ENCODE results near the gene TMEM225B. TPM values are rescaled to one million over a fixed set of nuclear protein-coding genes. Genes with fewer than 3 reads are reported as not detected.
"Not testable (repeated sequence)": the region's sequence is repeated elsewhere in the genome, so short reads cannot be mapped to it uniquely, and the experiment has no call there.

The TMEM225B gene
- total RNA-seq, 1 donor from 2014 or later = 1.2 TPM

DNA sequence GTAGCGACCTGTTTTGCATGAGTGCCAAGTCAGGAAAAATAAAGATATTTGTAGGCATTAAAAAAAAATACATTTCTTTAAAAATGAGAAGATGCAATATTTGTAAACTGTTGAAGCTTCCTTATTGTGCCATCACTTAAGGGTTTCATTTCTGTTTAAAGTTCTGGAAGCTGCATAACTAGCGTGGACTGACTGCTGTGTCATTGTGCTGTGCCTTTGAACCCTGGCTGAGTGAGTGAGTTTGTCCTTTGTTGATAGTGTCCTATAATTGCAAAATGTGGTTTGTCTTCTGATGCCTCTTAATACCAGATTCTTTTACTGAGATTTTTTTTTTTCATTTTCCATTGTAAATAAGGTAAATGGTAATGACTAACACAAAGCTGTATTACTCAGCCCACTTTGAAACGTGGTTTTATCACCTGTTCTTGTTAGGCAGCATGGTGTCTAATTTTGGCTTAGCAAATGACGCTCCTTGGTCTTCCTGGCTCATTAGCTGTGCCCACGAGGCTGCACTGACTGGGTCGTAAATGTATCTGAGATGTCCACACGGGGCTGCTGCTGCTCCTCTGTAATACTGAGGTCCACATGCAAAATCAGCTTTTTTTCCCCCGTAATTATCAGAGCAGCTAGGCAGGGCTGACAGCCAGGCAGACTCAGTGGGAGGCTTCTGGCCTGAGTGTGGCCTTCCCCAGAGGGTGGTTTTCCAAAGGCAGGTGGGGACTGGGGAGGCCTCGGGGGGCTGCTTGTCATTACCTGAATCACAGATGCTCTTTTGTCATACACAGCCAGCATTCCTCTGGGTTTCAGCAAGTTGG, 33.4 kb downstream of the TMEM225B start:
- no peaks in the 10 kb centered on the region for H3K9me3 ChIP-seq
- TF ChIP-seq, protein P1, sequence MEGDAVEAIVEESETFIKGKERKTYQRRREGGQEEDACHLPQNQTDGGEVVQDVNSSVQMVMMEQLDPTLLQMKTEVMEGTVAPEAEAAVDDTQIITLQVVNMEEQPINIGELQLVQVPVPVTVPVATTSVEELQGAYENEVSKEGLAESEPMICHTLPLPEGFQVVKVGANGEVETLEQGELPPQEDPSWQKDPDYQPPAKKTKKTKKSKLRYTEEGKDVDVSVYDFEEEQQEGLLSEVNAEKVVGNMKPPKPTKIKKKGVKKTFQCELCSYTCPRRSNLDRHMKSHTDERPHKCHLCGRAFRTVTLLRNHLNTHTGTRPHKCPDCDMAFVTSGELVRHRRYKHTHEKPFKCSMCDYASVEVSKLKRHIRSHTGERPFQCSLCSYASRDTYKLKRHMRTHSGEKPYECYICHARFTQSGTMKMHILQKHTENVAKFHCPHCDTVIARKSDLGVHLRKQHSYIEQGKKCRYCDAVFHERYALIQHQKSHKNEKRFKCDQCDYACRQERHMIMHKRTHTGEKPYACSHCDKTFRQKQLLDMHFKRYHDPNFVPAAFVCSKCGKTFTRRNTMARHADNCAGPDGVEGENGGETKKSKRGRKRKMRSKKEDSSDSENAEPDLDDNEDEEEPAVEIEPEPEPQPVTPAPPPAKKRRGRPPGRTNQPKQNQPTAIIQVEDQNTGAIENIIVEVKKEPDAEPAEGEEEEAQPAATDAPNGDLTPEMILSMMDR (IDR thresholded peaks at IDR 0.05) = no peak
- no peak for TF ChIP-seq POLR2A (IDR thresholded peaks at IDR 0.05)
- TF ChIP-seq POLR2AphosphoS5 (IDR thresholded peaks at IDR 0.05; ENCODE audit: insufficient read depth in 1 of 2, low read depth in 1 of 2) = no peak
- no peak overlapping the region for H3K27ac ChIP-seq
- no peak for DNase-seq (ENCODE audit: extremely low spot score in 2 of 2)
- H3K27me3 ChIP-seq = no peaks in the 10 kb centered on the region
- H3K4me3 ChIP-seq = no peak overlapping the region
- H3K4me1 ChIP-seq = no peaks in the 10 kb centered on the region
- H3K36me3 ChIP-seq = peaks cover 0 to 37% of the 10 kb centered on the region in 2 donors
- intact Hi-C loops (cut with DNase I) = no loop called here

DNA sequence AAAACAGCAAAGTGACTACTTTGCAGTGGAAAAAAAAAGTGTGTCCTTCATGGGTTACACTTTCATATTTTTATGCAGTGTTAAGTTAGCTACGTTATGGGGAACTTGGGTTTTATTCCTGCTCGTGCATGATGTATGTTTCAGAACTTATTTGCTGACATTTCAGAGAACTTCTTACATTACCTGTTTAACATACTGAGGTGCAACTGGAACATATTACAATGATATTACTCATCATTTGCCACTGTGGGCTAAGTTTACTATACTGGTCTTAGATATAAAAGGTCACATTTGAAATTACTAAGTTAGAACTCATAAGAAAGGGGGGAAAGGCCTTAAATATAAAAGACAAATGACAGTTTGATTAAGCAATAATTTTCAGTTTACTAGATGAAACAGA, 39.3 kb downstream of the TMEM225B start:
- H3K9me3 ChIP-seq; H3K27ac ChIP-seq; H3K4me3 ChIP-seq; H3K36me3 ChIP-seq; H3K27me3 ChIP-seq; intact Hi-C loops (cut with DNase I); H3K4me1 ChIP-seq; DNase-seq (ENCODE audit: extremely low spot score in 2 of 2): not testable (repeated sequence)

DNA sequence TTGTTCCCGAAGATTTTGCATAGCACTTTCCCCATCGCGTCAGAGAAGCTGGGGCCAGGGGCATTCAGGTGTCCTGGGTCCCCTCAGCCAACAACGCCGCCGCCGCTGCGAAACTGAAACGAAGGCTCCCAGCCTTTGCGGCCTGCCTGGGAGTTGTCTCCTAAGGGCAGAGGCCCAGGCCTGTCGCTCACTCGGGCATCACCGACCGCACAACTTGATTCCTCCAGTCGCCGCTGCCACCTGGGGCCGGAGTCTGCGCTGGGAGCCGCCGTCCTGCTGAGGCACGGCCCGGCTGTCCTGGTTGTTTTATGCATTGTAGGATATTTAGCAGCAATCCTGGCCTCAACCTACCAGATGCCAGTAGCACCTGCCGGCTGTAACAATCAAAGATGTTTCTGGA, 40.7 kb downstream of the TMEM225B start:
- Histone ChIP-seq H3K4me3 (no peak overlapping the region), H3K27ac (no peak overlapping the region), H3K9me3 (no peaks in the 10 kb centered on the region), H3K27me3 (no peaks in the 10 kb centered on the region), H3K36me3 (no peaks in the 10 kb centered on the region), H3K4me1 (no peaks in the 10 kb centered on the region)
- intact Hi-C loops (cut with DNase I) = no loop called here
- DNase-seq (ENCODE audit: extremely low spot score in 2 of 2) = no peak
- TF ChIP-seq POLR2A (IDR thresholded peaks at IDR 0.05) (no peak), POLR2AphosphoS5 (IDR thresholded peaks at IDR 0.05; ENCODE audit: insufficient read depth in 1 of 2, low read depth in 1 of 2) (no peak)
- TF ChIP-seq, protein P1 (IDR thresholded peaks at IDR 0.05) = no peak

DNA sequence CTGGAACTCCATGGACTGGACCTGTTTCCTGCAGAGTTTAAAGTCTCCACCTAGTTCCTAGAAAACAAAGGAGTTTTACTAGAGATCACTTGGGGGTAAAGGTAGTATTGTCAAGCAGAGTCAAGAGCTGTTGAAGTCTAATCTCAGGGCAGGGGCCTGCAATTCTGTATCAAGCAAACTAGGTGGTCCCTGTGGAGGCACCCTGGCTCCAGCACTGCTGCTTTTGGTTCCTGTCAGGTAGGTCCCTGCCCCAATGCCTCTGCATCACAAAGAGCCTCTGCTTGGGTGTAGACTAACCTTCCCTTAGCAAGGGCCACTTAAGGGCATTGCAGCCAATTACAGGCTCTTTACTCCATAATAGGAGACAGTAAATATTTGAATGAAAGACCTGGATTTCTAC, 41.2 kb downstream of the TMEM225B start:
- no peaks in the 10 kb centered on the region for H3K9me3 ChIP-seq
- intact Hi-C loops (cut with DNase I) = no loop called here
- no peak for DNase-seq (ENCODE audit: extremely low spot score in 2 of 2)
- H3K36me3 ChIP-seq = no peaks in the 10 kb centered on the region
- no peaks in the 10 kb centered on the region for H3K27me3 ChIP-seq
- no peak overlapping the region for H3K27ac ChIP-seq
- H3K4me1 ChIP-seq = no peaks in the 10 kb centered on the region
- H3K4me3 ChIP-seq = no peak overlapping the region
- no peak for TF ChIP-seq POLR2A (IDR thresholded peaks at IDR 0.05)
- no peak for TF ChIP-seq POLR2AphosphoS5 (IDR thresholded peaks at IDR 0.05; ENCODE audit: insufficient read depth in 1 of 2, low read depth in 1 of 2)
- TF ChIP-seq, protein P1 (IDR thresholded peaks at IDR 0.05) = no peak

DNA sequence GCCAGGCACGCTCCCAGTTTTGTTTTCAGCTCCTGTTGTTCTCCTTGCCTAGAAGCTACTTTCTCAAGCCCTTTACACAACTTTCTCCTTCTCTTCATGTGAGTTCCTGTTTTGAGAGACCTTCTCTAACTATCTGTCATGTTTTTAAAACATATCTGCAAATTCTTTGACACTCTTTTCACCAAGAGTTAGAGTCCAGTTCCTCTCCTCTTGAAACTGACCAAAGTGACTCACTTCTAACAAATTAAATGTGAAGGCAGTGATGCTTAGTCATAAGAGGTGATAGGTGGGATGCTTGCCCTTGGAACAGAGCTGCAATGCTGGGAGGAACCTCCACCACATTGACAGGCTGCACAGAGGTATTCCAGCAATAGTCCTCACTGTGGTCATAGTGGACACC, 44.0 kb downstream of the TMEM225B start:
- Histone ChIP-seq H3K27ac (no peak overlapping the region), H3K36me3 (no peaks in the 10 kb centered on the region), H3K27me3 (no peaks in the 10 kb centered on the region), H3K4me1 (no peaks in the 10 kb centered on the region), H3K9me3 (no peaks in the 10 kb centered on the region), H3K4me3 (no peak overlapping the region)
- no peak for DNase-seq (ENCODE audit: extremely low spot score in 2 of 2)
- intact Hi-C loops (cut with DNase I) = no loop called here
- TF ChIP-seq POLR2AphosphoS5 (IDR thresholded peaks at IDR 0.05; ENCODE audit: insufficient read depth in 1 of 2, low read depth in 1 of 2) = no peak
- no peak for TF ChIP-seq POLR2A (IDR thresholded peaks at IDR 0.05)
- TF ChIP-seq, protein P1 (IDR thresholded peaks at IDR 0.05) = no peak
